Fibroblast of skin of abdomen (primary cell): ENCODE results near the gene ARHGAP15.
A peak's percentile ranks its signal among the peaks of the same experiment; 100 is the strongest.

Experiments used
- DNase-seq: peaks from one replicate; pipeline ENCODE4 v3.0.0-alpha.2; 2013

The ARHGAP15 gene

DNA sequence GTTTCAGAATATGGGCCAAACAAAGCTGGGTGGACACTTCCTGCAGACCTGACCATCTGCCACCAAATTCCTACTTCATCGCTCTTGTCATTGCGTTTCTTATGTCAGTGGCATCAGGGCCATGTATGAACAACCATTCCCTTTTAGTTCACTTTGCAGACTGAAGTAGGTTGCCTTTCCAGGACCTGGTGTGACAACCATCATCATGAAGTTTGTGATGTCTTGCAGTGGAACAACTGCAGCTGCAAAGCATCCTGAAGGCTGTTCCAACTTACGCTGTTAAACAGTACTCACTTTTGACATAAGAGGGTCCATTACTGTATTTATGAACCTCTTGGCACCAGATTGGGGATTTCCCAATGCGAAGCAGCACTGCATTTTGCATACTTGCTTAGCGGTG is 511.6 kb downstream of the ARHGAP15 start:
- DNase-seq = no peak

DNA sequence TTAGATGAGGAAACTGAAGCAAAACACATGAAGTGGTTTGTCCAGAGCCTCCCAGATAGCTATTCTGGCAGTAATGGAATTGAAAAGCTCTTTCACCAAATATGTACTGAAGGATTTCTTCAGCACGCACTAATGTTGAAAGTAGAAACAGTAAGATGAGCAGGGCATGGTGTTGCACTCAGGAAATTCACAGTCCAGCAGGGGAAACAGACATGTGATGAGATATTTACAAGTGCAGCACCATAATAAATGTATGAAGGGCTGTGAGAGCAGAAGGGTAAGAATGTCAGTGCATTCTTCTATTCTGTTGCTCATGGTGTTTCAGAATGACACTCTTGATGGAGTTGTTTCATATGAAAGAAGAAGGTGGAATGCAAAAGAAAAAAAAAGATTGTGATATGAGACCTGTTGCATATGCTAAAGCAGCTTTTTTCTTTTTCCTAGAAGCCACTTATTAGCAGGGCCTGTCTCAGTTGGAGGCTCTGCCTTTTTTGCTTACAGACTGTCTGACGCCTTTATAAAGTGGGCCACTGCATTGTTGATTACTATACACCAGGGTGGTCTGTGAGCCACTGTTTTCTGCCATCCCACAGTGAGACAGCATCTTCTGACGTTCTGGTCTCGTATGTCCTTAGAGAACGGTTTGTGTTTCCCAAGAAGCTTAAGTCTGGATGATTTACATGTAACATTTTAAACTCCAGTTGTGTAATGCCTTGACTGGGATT is 516.9 kb downstream of the ARHGAP15 start:
- no peak for DNase-seq

DNA sequence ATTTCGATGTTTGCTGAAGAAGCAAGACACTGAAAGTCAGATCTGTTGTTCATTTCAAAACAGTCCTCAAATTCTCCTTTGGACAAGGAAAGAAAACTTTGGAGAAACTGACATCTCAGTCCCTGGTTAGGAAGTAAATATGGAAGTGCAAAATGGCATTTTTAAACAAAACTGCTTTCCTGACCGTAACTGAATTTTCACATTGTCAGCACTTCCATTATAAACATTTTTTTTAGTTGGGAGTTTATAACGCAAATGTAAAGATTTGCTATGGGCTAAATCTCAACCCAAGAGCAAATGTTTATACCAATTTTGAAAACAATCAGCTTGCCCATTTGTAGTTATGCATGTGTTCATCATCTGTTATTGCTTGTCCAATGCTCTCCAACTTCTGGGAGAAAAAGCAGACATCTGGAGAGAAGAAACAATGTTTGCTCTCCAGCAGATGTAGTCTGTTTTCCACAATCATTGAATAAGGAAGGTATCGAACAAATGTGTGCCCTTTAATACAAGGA is 520.1 kb downstream of the ARHGAP15 start:
- DNase-seq = no peak

DNA sequence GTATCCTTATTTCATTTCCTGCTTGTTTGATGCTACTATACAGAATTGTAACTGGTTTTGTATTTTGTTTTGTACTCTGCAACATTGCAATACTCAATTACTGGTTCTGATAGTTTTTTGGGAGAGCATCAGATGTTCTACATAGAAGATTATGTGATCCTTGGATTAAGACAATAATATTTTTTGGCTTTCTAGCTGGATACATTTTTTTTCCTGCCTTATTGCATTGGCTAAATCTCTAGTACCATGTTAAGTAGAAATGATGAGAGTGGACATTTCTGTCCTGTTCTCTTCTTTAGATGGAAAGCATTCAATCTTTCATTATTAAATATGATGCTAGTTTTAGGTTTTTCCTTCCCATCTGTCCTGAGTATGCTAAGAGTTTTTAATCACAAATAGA is 523.5 kb downstream of the ARHGAP15 start:
- no peak for DNase-seq

DNA sequence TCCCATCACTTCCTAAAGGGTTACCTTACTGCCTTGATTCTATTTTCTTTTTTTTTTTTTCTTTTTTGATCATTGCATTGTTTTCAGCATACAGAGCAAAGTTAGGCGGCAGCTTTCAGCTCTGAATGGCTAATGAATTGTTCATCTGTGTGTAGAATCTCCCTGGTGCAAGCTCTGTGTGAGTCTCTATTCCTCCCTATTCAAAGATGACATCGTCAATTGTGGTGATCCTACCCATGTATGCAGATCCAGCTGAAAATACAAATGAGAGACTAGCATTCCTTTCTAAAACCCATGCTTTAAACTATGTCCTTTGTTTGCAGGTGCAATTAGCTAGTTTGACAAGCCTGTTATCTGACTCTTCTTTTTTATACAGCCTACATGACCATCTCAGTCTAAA is 539.0 kb downstream of the ARHGAP15 start:
- DNase-seq = no peak

DNA sequence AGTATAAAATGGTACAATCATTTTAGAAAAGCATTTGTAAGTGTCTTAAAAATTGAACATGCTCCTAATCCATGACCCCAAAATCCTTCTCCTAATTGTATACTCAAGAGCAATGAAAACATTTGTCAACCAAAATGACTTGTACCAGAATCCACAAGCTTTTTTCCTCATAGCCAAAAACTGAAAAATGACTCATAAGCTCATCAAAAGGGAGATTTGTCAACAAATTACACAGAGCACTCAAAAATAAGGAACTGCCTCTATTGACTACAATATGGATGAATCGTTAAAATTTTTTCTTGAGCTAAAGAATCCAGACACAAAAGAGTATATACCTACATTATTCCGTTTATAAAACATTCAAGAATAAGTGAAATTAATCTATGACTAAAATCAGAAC is 544.8 kb downstream of the ARHGAP15 start:
- DNase-seq = no peak

DNA sequence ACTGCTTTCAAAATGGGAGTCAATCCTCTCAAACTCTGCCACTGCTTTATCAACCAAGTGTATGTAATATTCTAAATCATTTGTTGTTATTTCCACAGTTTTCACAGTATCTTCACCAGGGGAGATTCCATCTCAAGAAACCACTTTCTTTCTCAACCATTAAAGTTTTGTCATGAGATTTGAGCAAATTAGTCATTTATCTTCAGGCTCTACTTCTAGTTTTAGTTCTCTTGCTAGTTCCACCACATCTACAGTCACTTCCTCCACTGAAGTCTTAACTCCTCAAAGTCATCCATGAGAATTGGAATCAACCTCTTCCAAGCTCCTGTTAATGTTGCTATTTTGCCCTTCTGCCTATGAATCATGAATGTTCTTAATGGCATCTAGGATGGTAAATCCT is 545.8 kb downstream of the ARHGAP15 start:
- DNase-seq = no peak

DNA sequence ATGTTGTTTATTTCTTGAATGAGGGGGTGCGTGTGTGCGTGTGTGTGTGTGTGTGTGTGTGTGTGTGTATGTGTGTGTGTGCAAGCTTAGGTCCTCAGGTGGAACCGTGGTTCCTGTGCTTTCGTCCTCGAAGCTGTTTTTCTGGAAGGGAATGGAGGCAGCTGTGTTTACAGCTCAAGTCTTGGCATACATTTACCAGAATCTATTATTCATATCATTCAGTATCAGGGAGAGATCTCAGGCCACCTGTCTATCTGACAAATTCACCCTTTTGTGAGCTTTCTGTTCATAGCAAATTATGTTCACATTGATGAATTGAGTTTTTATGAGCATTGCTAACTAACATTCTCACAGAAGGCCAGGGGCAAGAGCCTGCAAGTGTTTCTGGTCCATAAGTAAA is 550.4 kb downstream of the ARHGAP15 start:
- no peak for DNase-seq

DNA sequence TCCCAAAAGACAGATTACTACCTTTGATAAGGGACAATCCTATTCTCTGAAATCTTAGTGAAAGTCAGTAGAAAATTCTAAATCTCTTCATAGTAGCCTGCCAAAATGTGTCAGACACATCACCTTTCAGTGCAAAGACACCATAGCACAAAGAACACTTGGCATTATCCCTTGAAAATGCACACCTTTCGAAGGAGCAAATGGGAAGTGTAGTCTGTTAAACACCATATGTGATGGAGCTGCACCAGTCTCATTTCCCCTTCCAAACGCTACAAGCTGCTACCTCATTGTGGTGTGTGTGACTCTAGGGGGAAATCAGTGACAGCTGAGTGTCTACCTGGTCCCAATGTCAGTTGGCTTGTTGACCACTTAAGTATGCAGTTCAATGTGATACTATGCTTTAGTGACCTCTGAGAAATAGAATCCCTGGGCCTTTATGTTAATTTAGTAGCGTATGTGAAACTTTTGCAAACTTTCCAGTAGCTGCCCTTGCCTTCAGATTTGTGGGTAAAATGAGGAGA is 551.7 kb downstream of the ARHGAP15 start:
- no peak for DNase-seq

DNA sequence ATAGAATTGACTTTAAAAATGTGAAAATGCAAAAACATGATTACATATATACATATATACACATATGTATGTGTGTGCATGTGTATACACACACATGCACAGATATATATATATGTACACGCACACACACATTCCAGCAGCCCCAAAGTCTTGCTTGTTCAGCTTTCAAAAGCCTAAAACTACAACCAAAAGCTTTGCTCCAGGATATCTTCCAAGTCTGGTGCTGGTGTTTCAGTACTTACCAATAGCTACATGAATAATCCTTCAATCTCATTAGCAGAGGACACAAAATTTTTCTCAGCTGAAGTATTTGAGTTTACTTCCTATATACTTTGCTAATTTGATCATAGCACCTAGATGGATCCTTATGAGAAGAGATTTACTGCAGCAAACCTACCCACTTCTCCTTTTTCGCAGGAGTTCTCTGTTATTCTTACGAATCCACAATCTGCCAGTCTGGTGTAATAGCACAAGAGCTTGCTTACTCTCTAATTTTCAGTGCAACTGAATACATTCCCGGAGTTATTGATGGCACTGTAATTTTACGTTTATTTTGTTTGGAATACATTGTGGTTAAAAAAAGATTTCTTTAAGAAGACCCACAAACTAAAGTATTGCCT is 553.3 kb downstream of the ARHGAP15 start:
- DNase-seq = no peak

DNA sequence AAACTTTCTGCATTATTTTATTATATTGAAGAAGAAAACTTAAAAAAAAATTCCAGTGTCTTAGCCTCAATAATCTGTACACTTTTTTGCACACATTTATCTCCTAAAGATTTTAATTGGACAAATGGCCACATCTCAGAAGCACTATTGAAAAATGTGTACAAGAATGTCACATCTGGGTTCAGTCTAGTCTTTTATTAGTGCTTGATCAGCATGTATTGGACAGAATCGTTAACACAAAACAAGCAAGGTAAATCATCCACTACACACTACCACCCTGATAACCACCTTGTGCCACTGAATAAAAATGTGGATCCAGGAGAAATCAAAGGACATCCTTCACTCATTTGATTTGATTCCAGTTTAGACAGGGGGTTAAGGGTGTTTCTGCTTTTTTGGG is 554.8 kb downstream of the ARHGAP15 start:
- no peak for DNase-seq

DNA sequence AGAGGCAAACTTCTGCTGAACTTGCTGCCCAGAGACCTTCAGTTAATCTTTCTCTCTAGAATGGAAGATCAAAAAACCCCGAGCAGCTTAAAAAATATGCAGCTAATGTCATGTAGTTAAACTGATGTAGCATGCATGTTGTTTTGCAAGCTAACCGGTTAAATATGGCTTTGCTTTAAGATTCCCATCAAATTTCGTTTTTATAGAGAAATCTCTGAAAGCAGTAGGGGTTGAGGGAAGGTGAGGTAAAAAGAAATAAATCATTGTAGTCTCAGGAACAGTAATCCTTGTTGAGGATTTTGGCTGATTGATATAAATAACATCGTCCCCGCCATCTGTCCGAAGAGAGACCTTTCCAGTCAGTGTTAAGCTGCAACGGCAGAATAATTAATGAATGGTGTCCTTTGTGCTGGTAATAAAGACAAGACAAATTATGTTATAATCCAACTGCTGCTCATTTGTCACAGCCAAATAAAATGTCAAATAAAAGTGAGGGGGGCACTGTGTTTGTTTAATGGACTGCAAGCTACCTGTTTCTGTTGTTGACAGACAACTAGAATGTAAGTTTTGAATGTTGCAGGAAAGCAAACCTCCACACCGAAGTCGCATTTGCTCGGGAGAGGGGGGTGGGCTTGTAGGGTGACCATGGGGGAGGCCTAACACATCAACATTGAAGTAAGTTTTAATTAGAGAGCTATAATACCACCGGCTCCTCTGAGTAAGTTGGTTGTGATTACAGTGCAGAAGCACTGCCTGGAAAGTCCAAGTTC is 555.5 kb downstream of the ARHGAP15 start:
- DNase-seq = no peak

DNA sequence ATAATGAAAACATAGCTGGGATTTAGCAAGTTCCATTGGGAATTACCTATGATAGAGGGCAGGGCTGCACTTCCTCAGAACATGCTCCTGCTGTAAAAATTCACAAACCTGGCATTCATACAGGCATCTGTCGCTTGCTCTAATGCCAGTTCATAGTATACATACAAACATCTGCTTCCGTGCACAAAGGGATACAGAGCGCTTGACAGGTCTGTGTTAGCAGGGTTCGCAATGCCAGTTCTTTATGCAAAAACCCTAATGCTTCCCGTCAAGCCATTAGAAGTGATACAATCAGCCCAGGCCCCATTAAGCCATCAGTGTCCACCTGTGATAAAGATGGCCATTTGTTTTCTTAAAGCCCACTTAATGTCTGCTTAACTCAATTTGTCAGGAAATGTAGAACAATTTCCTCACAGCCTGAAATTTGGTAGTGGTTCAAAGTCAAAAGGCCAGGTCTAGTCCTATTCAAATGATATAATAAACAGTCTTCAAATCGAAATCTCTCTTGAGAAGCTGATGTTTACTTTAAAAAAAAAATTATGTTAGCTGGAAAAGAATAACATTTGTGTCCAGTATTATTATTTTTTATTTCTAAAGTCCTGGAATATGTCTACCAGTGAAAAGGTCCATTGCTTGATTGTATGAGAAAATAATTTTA is 556.3 kb downstream of the ARHGAP15 start:
- DNase-seq = no peak

DNA sequence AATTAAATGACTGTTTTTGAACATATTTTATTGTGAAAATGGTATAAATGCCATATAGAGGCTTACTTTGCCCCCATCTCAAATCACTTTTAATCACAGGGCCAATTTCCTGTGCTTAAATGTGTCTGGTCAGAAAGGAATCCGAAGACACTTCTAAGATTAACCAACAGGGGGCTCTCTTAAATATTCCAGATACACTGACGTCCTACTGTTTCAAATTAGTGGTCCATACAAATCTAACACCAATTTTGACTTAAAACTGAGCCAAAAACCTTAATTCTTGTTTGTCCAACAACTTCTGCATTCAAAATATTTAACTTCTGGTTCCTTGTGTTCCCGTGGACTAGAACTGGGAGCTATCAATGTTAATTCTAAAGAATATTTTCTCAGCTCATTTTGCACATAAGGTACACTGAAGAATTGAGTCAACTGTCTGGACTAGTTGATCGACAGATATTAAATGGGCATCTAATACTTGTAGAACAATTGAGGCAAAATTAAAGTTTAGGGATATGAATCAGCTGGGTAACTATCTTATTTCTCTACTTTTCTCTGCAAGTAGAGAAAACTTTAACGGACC is 557.5 kb downstream of the ARHGAP15 start:
- peak; percentile 39 for DNase-seq

DNA sequence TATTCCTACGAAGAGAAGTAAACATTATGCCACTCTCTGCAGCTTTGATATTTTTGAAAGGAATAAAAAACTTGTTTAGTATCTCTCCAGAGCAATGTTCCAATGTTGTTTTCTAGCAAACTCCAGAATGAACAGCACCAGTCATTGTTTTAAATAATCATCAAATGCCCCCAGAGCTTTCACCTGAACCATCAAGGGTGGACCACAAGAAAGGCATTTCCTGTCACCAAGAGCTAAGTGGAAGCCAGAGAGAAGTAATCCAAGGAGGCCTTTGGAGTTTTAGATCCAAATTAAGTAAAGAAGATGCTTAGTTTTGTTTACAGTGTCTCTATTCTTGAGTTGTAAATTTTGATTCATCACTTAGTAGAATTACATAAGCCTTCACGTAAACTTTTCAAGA is 559.0 kb downstream of the ARHGAP15 start:
- DNase-seq = no peak

DNA sequence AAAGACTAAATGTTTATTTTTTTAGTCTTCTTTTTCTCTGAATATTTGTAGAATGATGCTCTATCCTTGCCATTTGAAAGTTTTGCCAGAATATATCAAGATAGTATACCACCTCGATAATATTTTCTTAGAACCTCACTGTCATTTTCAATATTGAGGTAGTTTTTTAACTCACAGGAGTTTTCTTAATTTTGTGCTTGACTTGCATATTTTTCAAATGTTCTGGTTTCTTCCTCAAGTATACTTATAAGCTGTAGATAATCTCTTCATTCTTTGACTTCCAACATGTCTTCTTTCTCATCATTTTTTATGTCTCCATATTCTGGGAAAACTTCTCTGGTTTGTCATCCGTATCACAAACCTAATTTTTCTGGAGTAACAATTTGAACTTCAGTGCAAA is 559.6 kb downstream of the ARHGAP15 start:
- DNase-seq = no peak

DNA sequence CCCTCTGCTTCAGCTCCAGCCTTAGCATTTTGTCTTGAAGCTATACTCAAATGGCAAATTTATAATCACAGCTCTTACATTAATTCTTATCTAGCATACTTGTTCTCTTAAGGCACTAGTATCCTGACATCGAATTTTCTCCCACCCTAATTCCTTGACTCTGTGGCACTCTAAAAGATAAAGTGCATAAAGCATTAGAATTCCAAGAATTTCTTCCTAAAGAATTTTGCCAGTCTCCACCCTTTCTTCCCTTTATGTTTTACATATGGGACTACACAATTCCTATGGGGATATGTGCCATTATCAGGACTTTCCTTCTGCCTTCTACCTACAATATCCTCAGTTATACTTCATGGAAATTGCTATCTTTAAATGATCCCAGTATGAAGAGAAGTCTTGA is 560.3 kb downstream of the ARHGAP15 start:
- DNase-seq = no peak

DNA sequence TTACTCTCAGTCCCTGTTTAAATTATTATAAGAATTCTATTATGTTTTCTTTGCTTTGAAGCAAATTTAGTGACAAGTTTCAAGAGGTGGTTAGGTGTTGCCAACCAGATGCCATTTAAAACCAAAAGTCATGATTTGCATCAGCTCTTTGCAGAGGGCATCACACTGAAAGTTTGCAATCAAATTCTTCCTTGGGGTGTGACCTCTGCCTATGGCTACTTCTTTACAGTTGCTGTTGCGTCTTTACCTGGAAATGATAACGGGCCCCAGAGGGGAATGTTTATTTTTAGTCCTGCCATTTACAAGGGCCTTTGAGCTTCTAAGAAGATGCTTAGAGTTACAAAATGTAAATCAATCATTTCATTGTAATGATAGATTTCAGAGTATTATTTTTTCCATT is 561.0 kb downstream of the ARHGAP15 start:
- DNase-seq = no peak

DNA sequence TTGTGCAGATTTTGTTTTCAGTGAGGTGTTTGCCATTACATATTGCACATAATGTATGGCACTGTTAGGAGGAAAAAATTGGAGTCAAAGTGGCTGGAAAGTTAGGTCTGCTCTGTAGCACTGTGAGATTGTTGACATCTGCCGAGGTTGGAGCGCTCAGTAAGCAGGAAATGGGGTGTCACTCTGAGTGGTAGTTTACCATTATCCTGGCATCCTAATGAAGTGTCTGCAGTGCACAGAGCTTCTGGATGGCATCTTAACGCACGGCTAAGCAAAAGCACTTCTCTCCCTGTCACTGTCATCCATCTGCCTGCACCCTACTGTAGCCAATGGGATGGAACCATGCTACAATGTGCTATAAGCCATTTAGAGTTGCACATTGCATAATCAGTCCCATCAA is 561.9 kb downstream of the ARHGAP15 start:
- DNase-seq = no peak

DNA sequence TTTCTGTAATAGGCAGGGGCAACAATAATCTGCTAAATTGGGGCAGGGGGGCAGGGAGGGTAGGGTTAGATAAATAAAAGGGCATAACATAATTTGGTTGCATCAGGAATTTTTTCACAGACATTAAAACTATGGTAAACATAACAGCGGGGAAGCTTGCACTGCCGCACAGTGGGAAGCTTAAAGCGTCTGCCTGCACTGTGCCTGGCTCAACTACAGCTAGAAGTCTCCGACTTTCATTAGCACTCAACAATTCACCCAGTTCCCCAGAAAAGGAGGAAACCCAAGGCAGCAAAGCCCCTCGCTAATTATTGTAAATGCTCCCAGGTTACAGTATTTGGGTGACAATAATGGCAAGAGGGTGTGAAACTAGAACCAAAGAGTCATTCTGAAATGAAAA is 562.9 kb downstream of the ARHGAP15 start:
- DNase-seq = no peak

DNA sequence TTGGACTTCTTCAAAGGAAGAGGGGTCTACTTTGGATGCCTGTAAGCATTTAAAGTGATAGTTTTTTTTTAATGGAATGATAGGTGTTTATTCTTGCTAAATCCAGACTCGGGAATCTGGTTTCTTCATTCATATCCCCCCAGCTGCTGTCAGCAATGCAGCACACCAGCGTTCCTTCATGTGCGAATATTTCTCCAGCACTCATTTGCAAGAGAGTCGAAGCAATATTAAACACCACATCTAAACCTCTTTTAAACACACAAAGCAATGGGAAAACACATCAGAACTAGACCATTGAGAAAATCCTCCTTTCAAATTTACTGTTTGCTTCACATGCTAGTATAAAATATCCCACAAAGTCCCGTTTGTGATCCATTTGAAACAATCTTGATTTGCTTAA is 563.7 kb downstream of the ARHGAP15 start:
- DNase-seq = no peak

DNA sequence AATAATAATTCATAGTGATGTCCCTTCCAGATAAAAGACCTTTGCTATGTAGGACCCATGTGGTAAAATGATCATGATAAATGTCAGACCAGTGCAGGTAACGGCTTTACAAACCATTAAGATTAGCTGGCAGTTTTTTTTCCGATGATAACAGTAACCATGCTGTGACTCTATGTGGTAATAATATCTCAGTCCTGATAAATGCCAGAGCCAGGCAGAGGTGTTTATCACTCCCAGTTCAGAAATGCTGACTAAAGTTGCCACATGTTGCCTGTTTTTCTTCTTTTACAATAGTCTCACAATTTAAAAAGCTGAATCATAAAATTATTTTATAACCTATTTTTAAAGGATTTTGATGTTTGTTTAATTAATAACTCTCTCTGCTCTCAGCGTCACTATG is 565.1 kb downstream of the ARHGAP15 start:
- no peak for DNase-seq

DNA sequence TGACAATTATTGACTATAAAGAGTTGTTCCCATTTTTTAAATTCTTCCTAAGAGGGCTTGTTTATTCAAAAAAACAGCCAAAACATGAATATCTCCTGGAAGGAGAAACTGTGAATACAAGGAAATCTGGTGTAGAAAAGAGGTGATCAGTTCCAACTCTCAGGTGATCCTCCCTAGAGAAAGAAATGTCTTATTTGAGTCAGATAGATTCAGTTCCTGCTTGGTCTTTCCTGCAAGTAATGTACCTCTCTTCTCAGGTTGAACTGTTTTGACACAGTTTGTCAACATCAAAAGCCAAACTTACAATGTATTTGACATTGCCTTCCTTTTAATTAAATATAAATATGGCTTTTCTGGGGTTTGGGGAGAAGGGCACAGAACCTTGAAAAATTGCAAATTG is 567.4 kb downstream of the ARHGAP15 start:
- no peak for DNase-seq
